Fibroblast of skin of scalp (primary cell): ENCODE measurements around the gene PIM3. TPM values are rescaled to one million over a fixed set of nuclear protein-coding genes. Genes with fewer than 3 reads are reported as not detected.

ENCODE experiments used
- DNase-seq: peaks from one replicate; pipeline ENCODE4 v3.0.0-alpha.2; 2013
- polyA plus RNA-seq, 2 experiments: library from polyadenylated mRNA; unstranded; fragments of 120-200 nt; gene quantifications; one replicate each; pipeline ENCODE4 v1.2.1, GENCODE V29; 2013; ENCODE audit not compliant: insufficient read length in 2 of 2

The PIM3 gene
- polyA plus RNA-seq (2013, experiment 1 of 2; ENCODE audit: insufficient read length), result 14.0 TPM
- 14.1 TPM for polyA plus RNA-seq (2013, experiment 2 of 2; ENCODE audit: insufficient read length)

DNA sequence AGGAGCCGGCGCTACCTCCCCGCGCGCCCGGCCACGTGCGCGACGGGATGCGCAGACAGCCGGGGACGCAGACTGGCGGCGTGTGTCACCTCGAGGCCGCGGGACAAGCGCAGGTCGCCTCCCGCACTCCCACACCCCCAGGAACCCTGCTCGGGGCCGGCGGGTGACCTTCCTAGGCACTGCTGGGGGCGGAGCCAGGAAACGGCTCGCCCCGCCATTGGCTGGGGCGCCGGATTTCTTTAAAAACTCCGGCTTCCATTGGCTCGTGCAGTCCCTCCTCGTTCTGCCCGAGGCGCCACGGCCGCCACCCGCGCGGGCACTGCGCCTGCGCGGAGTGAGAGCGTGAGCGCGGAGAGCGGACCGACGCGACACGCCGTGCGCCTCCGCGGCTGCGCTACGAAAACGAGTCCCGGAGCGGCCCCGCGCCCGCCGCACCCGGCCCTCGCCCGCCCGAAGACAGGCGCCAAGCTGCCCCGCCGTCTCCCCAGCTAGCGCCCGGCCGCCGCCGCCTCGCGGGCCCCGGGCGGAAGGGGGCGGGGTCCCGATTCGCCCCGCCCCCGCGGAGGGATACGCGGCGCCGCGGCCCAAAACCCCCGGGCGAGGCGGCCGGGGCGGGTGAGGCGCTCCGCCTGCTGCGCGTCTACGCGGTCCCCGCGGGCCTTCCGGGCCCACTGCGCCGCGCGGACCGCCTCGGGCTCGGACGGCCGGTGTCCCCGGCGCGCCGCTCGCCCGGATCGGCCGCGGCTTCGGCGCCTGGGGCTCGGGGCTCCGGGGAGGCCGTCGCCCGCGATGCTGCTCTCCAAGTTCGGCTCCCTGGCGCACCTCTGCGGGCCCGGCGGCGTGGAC, at the start of gene PIM3:
TSS of gene PIM3 (plus strand) at position 614 of the 846 bp plus-strand sequence. CDS start at position 790, 176 bp downstream.
- DNase-seq, result peak; percentile 98

DNA sequence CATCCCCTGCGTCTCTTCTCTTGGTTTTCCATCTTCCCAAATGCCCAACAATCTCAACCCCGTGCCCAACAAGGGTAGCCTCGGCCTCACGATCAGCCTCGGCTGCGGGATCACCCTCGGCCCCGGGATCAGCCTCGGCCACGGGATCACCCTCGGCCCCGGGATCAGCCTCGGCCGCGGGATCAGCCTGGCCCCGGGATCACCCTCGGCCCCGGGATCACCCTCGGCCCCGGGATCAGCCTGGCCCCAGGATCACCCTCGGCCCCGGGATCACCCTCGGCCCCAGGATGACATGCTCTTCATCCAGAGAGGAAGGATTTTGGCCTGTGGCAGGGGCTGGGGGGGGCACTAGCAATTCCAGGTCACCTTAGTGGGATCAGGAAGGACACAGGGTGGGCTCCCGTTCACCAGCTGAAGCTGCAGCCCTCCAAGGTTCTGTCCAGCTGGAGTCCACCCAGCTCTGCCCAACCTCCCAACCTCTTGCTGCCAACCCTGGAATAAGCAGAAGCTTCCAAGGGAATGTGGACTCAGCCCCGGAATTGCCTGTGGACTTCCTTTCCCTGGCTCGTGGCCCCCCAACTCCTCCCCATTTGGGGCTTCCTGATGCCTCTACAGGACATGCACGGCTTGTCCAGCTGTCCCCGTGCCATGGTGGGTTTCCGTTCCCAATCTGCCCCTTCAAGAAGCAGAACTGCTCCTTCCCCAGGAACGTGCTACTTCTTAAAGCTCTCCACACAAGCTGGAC, 48.5 kb upstream of the PIM3 start:
- DNase-seq, result no peak

DNA sequence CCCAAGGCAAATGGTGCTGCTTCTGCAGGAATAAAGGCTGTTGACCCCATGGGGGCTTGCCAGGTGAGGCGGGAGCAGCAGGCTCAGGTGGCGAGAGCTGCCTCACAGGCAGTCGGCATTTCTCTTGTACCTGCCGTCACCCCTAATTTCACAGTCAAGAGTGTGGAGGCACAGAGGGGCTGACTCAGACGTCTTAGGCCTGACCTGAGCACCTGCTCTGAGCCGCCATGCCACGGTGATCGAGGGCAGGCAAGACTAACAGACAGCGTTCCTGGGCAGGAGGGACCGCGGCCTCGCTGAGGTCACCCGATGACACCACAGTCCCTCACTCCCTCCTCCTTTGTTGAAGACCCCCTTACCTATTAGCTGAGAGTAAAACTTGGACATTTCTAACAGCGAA, 47.5 kb upstream of the PIM3 start:
- DNase-seq, result no peak

DNA sequence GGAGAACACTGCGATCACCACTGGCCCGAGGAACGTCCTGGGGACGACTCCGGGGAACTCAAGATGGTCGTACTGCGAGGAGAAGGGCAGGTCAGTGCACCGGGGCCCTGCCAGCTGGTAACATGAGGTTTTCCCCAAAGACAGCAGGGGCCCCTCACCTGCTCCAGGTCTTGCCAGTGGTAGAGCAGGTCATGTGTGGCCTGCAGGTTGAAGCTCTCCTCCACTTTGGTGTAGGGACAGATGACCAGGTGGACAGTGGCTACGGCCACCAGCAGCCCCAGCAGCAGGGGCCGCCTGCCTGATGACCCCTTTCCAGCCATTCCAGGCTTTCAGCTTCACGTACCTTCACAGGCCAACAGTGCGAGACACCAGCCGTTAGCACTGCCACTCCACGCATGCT, 47.1 kb upstream of the PIM3 start:
- no peak for DNase-seq

DNA sequence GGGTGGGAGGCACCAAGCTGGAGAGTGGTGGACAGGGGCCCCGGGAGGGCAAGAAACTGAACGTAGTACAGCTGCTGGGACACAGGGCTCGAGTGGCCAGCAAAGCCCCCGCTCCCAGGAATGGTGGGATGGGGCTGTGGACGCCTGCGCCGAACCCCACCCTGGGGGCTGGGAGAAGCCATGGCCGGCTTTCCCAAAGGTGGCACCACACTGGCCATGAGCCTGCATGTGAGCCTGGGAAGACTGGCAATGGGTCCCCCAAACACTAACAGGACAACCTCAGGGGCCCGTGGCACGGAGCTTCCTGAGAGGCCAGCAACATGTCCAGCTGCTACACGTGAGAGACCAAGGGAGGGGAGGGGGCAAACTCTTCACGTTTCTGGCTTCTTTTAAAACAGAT, 46.3 kb upstream of the PIM3 start:
- DNase-seq, result no peak

DNA sequence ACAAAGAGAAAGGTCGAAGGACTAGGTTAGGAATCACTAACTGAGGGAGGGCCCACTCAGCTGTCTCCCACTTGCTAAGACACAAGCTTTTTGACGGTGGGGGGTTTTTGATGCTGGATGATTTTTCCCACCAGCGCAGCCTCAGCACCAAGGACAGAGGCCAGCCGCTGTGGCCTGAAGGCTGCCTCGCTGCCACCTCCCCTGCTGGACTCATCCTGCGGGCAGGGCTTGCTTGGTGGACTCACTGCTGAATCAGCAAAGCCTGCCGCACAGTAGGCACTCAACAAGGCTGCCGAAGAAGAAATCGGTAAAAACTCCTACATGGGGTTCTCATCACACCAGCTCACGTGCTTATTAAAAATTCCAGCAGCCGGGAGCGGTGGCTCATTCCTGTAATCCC, 45.0 kb upstream of the PIM3 start:
- DNase-seq, result no peak

DNA sequence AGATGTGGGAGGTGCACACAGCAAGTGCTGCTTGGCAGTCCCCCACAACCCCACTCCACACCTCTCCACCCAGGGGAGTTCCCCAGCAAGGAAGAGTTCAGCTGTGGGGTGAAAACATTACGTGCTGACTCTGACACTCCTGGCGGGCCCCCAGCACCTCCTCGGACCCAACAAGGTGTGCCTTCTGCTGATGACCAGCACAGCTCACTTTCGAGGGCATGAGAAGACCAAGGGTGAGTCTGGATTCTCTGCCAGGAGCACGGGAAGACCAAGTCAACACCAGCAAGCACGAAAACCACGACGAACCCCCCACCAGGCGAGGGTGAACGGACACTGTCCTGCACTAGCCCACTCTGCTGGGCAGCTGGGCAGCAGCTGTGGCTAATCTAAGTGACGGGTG, 43.7 kb upstream of the PIM3 start:
- no peak for DNase-seq

DNA sequence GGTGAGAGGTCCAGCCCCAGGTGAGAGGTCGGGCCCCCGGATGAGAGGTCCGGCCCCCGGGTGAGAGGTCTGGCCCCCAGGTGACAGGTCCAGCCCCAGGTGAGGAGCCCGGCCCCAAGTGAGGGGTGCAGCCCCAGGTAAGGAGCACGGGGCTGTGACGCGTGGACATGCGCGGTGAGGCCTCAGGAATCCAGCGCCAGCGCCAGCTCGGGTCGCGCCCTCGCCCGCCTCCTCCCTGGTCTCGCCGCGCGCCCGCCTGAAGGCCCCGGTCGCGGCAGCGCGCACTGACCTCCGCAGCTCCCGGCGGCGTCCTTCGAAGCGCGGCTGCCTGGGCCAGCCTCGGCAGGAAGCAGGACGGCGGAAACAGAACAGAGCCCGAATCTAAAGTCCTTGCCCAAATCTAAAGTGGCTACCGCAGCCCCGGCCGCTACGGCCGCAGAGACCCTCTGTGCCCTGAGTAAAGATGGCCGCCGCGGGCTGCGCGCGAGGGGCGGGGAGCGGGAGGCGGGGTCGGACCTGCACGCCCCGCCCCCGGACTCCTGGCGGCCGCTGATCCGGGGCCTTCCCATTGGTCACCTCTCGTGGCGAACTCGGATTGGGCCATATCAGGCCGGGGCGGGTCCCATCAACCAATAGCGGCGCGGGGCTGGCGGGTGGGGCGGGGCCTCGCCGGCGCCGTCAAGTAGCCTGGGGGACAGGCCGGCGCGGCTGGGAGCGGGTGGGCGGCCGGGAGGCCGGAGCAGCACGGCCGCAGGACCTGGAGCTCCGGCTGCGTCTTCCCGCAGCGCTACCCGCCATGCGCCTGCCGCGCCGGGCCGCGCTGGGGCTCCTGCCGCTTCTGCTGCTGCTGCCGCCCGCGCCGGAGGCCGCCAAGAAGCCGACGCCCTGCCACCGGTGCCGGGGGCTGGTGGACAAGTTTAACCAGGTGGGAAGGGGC, 42.3 kb upstream of the PIM3 start, which contains the start of the genes ALG12 and CRELD2:
TSS of gene ALG12 (minus strand) at position 465 of the 937 bp plus-strand sequence. CDS start 4,673 bp downstream, outside the sequence.
TSS of gene CRELD2 (plus strand) at position 661 of the 937 bp plus-strand sequence. CDS start at position 797, 136 bp downstream.
- DNase-seq, result peak; percentile 98

DNA sequence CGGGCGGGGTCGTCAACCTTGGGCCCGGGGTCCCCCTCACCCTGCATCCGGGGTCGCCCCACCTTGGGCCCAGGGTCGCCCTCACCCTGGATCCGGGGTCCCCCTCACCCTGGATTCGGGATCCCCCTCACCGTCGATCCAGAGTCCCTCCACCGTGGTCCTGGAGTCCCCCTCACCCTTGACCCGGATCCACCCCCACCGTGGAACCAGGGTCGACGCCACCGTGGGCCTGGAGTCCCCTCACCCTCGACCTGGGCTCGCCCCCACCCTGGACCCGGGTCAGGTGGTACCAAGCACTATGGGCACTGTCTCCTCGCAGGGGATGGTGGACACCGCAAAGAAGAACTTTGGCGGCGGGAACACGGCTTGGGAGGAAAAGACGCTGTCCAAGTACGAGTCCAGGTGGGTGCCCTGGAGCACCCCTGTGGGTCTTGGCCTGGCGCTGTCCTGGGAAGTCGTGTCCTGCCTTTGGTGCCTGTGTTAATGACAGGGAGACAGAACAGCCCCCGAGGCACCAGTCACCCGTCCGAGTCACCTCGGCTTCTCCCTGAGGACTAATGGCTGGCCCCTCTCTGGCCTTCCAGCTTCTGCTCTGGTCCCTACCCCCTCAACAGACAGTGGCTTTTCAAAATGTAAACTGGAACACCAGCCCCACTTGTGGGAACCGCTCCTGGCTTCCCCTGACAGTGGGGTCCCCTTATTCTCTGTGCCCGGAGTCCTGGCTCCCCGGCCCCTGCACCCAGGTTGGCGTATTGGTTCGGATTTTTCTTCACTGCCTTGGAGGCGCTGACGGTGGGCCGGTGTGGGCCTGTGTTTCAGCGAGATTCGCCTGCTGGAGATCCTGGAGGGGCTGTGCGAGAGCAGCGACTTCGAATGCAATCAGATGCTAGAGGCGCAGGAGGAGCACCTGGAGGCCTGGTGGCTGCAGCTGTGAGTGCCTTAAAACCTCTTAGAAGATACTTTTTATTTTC, 41.4 kb upstream of the PIM3 start:
- no peak for DNase-seq

DNA sequence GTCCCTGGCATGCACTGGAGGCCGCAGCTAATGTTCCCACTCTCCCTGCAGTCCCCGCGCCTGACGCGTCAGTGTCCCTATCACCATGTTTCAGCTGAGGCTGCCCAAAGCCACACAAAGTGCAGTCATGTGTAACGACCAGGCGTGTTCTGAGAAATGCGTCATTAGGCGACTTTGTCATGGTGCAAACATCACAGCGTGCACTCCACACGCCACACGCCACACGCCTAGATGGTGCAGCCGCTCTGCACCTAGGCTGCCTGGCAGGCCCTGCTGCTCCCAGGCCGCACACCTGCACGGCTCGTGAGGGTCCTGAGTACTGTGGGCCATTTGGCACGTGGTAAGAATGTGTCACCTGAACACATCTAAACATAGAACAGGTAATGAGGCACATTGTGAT, 39.7 kb upstream of the PIM3 start:
- DNase-seq, result no peak

DNA sequence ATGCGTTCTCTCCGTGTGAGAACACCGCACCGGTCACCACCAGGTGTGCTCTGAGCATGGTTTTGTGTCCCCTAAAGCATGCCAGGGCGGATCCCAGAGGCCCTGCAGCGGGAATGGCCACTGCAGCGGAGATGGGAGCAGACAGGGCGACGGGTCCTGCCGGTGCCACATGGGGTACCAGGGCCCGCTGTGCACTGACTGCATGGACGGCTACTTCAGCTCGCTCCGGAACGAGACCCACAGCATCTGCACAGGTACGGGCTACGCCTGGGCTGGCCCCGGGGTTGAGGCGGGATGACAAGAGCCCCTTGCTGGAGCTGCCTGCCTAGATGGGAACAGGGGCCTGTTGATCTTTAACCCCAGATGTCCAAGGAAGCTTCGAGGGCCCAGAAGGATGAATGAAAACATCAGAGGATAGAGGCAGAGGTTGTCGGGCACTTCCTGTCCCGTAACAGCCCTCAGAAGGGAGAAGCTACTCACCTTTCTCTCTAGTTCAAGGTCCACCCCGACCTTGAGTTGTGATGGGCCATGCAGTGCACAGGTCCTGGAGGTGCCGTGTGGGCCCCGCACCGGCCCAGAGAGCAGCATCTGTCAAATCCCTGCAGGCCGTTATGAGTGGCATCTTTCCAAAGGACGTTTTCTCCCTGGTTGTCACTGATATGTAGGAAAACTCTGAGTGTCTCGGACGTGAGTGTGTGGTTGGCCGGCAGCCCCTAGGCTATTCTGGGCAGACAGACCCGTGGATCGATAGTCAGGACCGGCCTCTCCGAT, 38.9 kb upstream of the PIM3 start:
- no peak for DNase-seq

DNA sequence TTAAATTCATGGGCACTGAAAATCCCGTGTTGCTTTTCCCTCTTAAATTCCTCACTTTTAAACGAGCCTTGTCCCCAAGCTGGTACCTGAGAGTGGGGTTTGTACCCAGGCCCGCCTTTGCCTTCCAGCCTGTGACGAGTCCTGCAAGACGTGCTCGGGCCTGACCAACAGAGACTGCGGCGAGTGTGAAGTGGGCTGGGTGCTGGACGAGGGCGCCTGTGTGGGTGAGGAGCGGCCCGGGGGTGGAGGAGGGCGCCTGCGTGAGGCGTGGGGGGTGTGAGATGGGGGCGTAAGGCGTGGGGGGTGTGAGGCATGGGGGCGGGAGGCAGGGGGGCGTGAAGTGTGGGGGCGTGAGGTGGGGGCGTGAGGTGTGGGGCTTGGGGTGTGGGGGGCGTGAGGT, 38.1 kb upstream of the PIM3 start:
- DNase-seq, result no peak

DNA sequence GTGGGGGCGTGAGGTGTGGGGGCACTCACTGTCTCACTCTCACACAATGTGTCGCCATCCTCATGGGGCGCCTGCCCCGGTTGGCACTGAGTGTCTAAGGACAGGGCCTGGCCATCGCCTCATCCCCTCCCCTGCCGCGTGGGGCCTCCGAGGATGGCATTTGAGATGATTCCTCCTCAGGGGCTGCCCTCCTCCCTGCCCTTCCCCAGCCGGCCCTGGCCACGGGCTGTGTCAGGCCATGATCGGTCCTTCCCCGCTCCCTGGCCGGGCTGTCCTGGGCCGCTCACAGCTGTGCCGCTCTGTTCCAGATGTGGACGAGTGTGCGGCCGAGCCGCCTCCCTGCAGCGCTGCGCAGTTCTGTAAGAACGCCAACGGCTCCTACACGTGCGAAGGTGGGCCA, 37.6 kb upstream of the PIM3 start:
- DNase-seq, result no peak

DNA sequence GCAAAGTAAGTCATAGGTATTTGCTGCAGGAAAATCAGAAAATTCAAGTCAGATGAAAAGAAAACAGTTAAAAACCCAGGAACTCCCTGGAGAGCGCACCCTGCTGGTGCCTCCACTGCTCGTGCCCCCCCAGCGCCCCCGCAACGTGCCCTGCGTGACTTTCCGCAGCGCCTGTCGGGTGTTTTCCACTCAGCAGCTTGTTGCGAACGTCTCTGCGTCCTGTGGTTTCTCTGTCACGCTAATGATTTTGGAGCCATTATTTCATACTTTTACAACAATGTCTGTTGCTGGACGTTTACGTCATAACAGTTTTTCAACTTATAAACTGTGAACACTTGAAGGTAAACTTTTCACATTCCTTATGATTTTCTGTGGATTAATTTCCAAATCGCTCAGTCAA, 37.1 kb upstream of the PIM3 start:
- no peak for DNase-seq

DNA sequence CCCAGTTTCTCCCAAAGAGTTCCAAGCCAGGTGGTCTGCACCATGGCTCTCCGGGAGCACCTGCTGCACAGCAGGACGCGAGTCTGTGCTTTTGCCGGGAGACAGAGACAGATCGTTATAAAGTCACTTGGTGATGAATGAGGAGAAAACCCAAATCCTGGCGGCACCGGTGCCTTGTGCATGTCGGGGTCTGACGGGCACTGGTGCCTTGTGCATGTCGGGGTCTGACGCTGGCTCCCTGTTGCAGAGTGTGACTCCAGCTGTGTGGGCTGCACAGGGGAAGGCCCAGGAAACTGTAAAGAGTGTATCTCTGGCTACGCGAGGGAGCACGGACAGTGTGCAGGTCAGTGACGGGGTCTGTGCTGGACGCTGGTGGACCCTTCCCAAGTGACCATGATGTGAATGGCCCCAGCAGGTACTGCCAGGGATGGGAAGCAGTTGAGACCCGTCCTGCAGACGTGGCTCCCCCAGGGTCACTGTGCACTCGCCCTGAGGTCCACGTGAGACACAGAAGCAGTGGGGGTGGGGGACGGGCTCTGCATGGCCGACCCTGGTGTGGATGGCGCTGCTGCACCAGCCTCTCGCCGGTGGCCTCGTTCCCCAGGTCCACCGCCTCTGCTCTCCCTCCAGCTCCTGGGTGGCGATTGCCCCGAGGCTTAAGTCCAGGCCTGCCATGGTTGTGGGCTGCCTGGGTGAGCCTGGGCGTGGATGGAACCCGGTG, 36.3 kb upstream of the PIM3 start:
- DNase-seq, result no peak

DNA sequence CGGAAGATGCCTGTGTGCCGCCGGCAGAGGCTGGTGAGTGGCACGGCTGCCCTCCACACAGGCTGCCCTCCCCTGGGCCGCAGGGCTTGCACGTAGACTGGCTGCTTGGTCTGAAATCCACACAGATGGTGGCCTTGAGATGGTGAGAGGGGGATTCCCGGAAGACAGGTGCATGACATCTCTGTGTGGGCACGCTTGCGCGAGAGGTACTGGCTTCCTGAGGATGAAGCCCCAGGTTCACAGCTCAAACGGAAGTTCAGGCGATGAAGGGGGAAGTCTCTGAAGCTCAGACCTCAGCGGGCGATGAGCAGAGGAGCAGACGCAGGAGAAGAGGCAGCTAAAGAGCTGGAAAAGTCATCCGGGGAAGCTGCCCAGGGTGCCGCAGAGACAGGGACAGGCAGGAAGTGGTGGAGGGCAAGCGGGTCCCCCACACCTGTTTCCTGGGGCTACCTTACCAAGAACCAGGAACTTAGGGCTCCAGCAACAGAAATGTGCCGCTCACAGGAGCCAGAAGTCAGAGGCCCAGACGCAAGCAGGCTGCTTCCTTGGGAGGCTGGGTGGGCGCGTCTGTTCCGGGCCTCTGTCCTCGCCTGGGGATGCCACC, 34.9 kb upstream of the PIM3 start:
- DNase-seq, result no peak

DNA sequence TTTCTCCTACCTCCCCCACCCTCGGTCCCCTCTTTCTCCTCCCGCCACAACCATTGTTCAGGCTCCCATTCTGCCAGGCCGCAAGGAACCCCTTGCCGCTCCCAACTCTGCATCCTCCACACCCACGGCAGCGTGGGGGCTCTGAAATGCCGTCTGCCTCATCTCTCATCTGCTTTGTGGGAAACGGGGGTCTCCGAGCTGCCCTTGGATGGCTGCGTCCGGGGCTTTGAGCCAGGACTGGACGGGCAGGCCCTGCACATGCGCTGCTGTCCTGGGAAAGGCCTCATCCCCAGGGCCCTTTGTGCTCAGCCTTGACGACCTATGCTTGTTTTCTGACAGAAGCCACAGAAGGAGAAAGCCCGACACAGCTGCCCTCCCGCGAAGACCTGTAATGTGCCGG, 33.7 kb upstream of the PIM3 start:
- DNase-seq, result no peak

DNA sequence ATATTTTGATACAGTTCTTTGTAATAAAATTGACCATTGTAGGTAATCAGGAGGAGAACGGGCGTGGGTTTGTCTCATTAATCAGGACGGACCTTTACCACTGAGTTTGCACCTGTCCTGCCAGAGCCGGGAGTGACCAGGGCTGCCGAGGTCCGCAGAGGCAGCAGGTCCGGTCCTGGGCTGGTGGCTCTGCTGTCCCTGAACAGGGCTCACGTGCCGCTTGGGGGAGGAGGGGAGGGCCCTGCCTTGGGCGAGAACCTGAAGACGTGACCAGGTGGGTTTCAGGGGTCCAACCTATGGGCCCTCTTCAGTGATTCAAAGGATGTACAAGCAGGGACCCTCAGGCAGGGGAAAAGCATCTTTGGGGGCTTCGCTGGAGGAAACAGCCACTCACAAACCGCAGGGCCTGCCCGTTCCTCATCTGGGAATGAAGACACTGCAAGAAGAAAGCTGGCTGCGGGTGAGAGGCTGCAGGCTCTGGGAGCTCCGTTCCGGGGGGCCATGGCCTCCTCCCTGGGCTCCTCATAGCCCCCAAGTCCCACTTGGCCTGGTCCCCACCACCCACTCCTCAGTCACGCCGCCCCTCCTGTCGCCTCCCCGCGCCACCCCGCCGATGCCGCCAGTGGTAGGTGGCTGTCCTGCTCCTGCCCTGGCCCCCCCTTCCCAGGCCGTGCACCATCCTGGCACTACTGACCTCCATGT, 32.9 kb upstream of the PIM3 start:
- no peak for DNase-seq

DNA sequence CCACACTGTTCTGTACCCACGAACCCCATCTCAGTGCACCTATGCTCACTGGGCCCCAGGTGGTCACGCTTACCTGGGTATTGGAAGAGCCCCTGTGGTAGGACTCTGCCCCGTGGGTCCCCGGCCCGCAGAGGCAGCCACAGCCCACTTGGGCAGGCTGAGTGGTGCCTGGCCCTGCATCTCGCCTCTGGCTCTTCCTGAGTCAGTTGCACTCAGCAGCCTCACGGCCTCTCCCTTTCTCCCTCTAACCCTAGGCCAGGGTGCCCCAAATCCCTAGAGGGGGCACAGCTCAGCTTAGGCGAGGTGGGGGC, 32.4 kb upstream of the PIM3 start:
- no peak for DNase-seq
